T-helper 1 cell (primary cell): Measurements from ENCODE around the gene PSME3.
"Not testable (repeated sequence)": the region's sequence is repeated elsewhere in the genome, so short reads cannot be mapped to it uniquely, and the experiment has no call there.

ENCODE experiments used
- DNase-seq, 5 donors: peaks; one replicate each; pipeline ENCODE4 v3.0.0-alpha.2; 2012 to 2020

PSME3 gene

DNA sequence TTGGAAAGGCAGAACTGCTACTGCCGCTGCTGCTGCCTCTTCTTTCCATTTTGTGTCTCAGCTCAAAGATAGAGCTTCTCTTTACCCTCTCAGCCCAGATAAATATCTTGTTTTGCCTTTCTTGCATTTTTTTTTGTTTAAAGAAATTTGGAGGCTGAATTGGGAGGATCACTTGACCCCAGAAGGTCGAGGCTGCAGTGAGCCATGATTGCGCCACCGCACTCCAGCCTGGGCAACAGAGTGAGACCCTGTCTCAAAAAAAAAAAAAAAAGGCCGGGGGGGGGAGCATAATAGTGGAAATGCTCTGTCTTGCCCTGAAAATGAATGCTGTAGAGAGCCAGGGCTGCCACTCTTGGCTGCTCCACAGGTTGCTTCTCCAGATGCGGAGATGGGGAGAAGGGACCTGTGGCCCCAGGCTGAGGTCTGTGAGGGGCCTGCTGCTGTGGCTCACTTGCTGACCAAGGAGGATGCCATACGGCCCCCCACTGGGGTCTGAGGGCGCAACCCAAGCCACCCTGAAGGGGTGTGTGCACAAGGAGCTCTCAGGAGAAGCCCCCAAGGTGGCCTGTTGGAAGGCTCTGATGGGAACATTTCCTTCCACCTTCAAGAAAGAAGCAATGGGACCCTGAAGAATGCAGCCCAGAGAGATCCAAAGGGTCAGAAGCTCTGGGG lies 45.9 kb downstream of the PSME3 start:
- no peak for DNase-seq

GRCh38 chr17:42879596-42879985 lies 46.4 kb downstream of the PSME3 start:
- DNase-seq: no peak

GRCh38 chr17:42880776-42881310 lies 47.6 kb downstream of the PSME3 start:
- no peak for DNase-seq

- not testable (repeated sequence) for DNase-seq
These were observed 48.5 kb downstream of the PSME3 start for GRCh38 chr17:42881706-42882105.

DNA sequence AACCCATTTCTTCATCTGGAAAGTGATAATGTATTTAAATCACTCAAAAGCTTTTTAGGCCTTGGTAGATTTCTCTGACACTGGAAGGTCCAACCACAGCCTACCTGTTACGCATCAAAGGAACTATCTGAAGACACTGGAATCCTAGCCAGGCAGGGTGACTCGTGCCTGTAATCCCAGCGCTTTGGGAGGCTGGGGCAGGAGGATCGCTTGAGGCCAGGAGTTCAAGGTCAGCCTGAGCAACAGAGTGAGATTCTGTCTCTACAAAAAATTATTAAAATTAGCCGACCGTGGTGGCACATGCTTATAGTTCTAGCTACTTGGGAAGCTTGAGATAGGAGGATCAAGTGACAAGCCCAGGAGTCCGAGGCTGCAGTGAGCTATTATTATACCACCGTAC lies 49.0 kb downstream of the PSME3 start:
- no peak for DNase-seq

GRCh38 chr17:42883802-42884558 lies 50.8 kb downstream of the PSME3 start:
- no peak for DNase-seq

DNA sequence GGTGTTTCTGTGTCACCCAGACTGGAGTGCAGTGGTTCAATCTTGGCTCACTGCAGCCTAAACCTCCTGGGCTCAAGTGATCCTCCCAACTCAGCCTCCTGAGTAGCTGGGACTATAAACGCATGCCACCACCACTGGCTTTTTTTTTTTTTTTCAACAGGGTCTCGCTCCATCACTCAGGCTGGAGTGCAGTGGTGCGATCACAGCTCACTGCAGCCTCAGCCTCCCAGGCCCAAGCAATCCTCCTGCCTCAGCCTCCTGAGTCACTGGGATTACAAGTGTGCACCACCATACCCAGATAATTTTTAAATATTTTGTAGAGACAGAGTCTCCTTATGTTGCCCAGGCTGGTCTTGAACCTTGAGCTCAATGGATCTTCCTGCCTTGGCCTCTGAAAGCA lies 52.6 kb downstream of the PSME3 start:
- not testable (repeated sequence) for DNase-seq

DNA sequence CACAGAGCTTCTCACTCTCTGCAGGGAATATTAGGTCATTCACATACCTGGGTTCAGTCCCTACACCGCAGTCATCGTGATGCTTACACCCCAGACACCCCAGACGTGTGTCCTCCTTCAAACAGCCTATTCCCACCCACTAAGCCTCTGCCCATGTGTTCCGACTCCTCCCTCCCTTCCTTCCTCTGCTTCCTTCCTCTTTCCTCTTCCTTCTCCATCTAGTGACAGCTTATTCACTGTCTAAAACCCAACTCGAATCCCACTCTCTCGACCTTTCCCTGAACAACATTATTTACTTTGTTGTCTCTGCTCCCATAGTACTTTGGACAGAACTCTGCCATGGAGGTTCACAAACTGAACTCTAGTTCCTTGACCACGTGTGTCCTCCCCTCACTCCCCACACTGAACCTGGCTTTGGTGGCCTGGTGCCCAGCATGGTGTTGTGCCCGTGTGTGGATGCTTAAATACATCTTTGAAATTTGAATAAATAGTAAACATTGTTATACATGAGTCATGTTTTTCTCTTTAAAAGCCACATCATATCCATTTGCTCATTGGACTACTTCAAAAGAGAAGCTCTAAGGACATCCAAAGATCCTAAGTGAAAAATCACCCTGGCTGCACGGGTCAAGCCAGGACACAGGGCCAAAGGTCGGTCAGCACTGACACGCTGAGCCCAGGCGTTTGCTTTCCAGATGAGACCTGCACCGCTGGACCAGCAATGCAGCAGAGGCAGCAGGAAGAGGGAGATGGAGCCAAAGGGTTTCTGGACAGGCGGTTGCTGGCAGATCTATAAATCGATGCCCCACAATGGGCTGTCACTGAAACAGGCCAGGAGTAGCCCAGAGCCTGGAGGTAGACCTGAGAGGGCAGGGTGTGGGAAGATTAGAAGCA lies 53.3 kb downstream of the PSME3 start:
- DNase-seq: no peak

- no peak for DNase-seq
These were observed 56.6 kb downstream of the PSME3 start for GRCh38 chr17:42889809-42890208.

- no peak for DNase-seq
These were observed 58.4 kb downstream of the PSME3 start for GRCh38 chr17:42891539-42892152.

- no peak for DNase-seq
These were observed 60.2 kb downstream of the PSME3 start for GRCh38 chr17:42893359-42893758.
